Ishikawa (cell line): ENCODE results near the gene CYP2E1.

Source experiments
- CEBPB ChIP-seq: IDR thresholded peaks from 2 replicates; pipeline ENCODE4 v1.6.1; 2012
- CREB1 ChIP-seq: IDR thresholded peaks from 2 replicates; pipeline ENCODE4 v1.6.1; 2012; ENCODE audit warnings: low read depth
- EGR1 ChIP-seq: IDR thresholded peaks from 2 replicates; pipeline ENCODE4 v1.6.1; 2012
- EP300 ChIP-seq: IDR thresholded peaks from 2 replicates; pipeline ENCODE4 v1.6.1; 2012; ENCODE audit warnings: borderline replicate concordance
- FOXM1 ChIP-seq: IDR thresholded peaks from 2 replicates; pipeline ENCODE4 v1.6.1; 2012; ENCODE audit warnings: low read depth, borderline replicate concordance
- MAX ChIP-seq: IDR thresholded peaks from 2 replicates; pipeline ENCODE4 v1.6.1; 2012
- NFIC ChIP-seq: IDR thresholded peaks from 2 replicates; pipeline ENCODE4 v1.6.1; 2012
- RAD21 ChIP-seq: IDR thresholded peaks from 2 replicates; pipeline ENCODE4 v1.6.1; 2012; ENCODE audit warnings: low read depth
- REST ChIP-seq: IDR thresholded peaks from 2 replicates; pipeline ENCODE4 v1.6.1; 2012; ENCODE audit warnings: low read depth, mild to moderate bottlenecking
- TAF1 ChIP-seq: IDR thresholded peaks from 2 replicates; pipeline ENCODE4 v1.6.1; 2012; ENCODE audit warnings: low read depth, mild to moderate bottlenecking
- TCF12 ChIP-seq: IDR thresholded peaks from 2 replicates; pipeline ENCODE4 v1.6.1; 2012; ENCODE audit warnings: low read depth
- TEAD4 ChIP-seq: IDR thresholded peaks from 2 replicates; pipeline ENCODE4 v1.6.1; 2012
- USF1 ChIP-seq: IDR thresholded peaks from 2 replicates; pipeline ENCODE4 v1.6.1; 2012
- YY1 ChIP-seq: IDR thresholded peaks from 2 replicates; pipeline ENCODE4 v1.6.1; 2012; ENCODE audit warnings: low read depth
- ZBTB7A ChIP-seq: IDR thresholded peaks from 2 replicates; pipeline ENCODE4 v1.6.1; 2012; ENCODE audit warnings: low read depth

Gene CYP2E1

GRCh38 chr10:133555521-133555920, 28.4 kb downstream of the CYP2E1 start:
- TF ChIP-seq MAX (no peak), TCF12 (no peak), ZBTB7A (no peak), EP300 (no peak), EGR1 (no peak), REST (no peak), FOXM1 (no peak), CEBPB (no peak), RAD21 (no peak), YY1 (no peak), TAF1 (no peak), CREB1 (no peak), NFIC (no peak), USF1 (no peak), TEAD4 (no peak)

GRCh38 chr10:133557381-133557780, 30.2 kb downstream of the CYP2E1 start:
- TF ChIP-seq RAD21 = peak; percentile 13; the same call in 1 of the 2 replicates
- TF ChIP-seq FOXM1 = no peak

DNA sequence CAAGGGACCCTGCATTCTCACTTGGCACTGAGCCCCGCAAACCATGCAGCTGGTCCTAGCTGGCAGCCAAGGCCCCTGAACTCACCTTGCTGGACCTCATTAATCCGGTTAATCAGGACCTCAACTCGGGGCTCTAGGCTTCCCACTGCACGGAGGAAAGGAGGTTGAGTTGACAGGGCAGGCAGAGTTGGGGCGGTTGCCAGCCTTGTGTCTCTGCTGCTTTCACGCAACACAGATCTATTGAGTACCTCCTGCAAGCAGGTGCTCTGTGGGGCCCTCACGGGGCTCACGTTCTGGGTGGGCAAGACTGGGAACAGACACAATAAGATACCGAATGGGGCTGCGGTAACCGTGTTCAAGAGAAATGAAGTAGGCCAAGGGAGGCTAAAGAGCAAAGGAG, 32.1 kb downstream of the CYP2E1 start:
- TF ChIP-seq CEBPB (no peak), TAF1 (no peak), TCF12 (no peak), CREB1 (no peak), EP300 (no peak), EGR1 (no peak), MAX (no peak), RAD21 (no peak), NFIC (no peak), YY1 (no peak), TEAD4 (no peak), ZBTB7A (no peak), USF1 (no peak), REST (no peak), FOXM1 (no peak)

- TF ChIP-seq CREB1 = no peak
- TF ChIP-seq MAX = no peak
- TF ChIP-seq YY1 = no peak
- no peak for TF ChIP-seq RAD21
- no peak for TF ChIP-seq ZBTB7A
- no peak for TF ChIP-seq NFIC
- no peak for TF ChIP-seq USF1
- TF ChIP-seq TCF12 = no peak
- no peak for TF ChIP-seq EP300
- TF ChIP-seq REST = no peak
- TF ChIP-seq TEAD4 = no peak
- no peak for TF ChIP-seq CEBPB
- no peak for TF ChIP-seq FOXM1
These were observed 37.7 kb downstream of the CYP2E1 start for GRCh38 chr10:133564816-133565215.
